ENCODE results near the gene GRIK4.

DNA sequence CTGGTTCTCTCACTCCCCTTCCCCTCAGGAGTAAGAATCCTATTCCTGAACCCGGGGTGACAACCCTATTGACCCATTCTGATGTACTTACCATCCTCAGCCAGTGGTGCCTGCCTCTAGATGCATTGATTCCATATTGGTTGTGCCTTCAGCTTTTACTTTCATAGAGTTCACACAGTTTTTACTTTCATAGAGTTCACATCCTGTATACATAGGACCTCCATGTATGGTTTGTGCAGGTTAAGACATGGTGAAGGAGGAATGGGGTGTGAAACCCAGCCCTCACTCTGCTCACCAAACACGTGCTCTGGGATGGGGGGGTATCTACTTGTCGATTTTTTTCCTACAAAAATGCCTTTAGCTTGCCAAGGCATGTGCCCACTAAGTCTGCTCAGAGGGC is 406.7 kb downstream of the GRIK4 start:
- TF ChIP-seq, protein P1, sequence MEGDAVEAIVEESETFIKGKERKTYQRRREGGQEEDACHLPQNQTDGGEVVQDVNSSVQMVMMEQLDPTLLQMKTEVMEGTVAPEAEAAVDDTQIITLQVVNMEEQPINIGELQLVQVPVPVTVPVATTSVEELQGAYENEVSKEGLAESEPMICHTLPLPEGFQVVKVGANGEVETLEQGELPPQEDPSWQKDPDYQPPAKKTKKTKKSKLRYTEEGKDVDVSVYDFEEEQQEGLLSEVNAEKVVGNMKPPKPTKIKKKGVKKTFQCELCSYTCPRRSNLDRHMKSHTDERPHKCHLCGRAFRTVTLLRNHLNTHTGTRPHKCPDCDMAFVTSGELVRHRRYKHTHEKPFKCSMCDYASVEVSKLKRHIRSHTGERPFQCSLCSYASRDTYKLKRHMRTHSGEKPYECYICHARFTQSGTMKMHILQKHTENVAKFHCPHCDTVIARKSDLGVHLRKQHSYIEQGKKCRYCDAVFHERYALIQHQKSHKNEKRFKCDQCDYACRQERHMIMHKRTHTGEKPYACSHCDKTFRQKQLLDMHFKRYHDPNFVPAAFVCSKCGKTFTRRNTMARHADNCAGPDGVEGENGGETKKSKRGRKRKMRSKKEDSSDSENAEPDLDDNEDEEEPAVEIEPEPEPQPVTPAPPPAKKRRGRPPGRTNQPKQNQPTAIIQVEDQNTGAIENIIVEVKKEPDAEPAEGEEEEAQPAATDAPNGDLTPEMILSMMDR (conservative IDR thresholded peaks at IDR 0.05; ENCODE audit: low read depth, low read length) = no peak
- no peak for TF ChIP-seq EZH2 (IDR thresholded peaks at IDR 0.05; ENCODE audit: low read length, unreplicated experiment)
- no peak for TF ChIP-seq EZH2phosphoT487 (IDR thresholded peaks at IDR 0.05; ENCODE audit: borderline replicate concordance, low read length)

Measured in PC-3 (cell line).